GM19455 (cell line): ENCODE measurements around the gene MEMO1.
"Not testable (repeated sequence)": the region's sequence is repeated elsewhere in the genome, so short reads cannot be mapped to it uniquely, and the experiment has no call there.

Experiments used
- ATAC-seq: cut with Tn5 transposase; IDR thresholded peaks from one replicate; pipeline ENCODE4 v1.9.1; 2021; ENCODE audit not compliant: unreplicated experiment

MEMO1 gene

GRCh38 chr2:31958140-31958717, 52.6 kb downstream of the MEMO1 start:
- no peak for ATAC-seq

GRCh38 chr2:31957354-31958139, 53.3 kb downstream of the MEMO1 start:
- peak; percentile 33 for ATAC-seq

GRCh38 chr2:31956934-31957333, 53.9 kb downstream of the MEMO1 start:
- peak; percentile 74 for ATAC-seq

GRCh38 chr2:31956312-31956711, 54.5 kb downstream of the MEMO1 start:
- no peak for ATAC-seq

GRCh38 chr2:31953095-31953494, 57.7 kb downstream of the MEMO1 start:
- ATAC-seq = not testable (repeated sequence)

GRCh38 chr2:31950946-31951562, 59.8 kb downstream of the MEMO1 start:
- no peak for ATAC-seq

- ATAC-seq = no peak
These were observed 62.9 kb downstream of the MEMO1 start for GRCh38 chr2:31947871-31948270.

GRCh38 chr2:31946838-31947237, 64.0 kb downstream of the MEMO1 start:
- no peak for ATAC-seq

- no peak for ATAC-seq
These were observed 65.3 kb downstream of the MEMO1 start for GRCh38 chr2:31945572-31945935.

- no peak for ATAC-seq
These were observed 65.8 kb downstream of the MEMO1 start for GRCh38 chr2:31944828-31945571.

GRCh38 chr2:31943636-31944225, 67.1 kb downstream of the MEMO1 start:
- no peak for ATAC-seq

- no peak for ATAC-seq
These were observed 69.9 kb downstream of the MEMO1 start for GRCh38 chr2:31940920-31941319.

- ATAC-seq = no peak
These were observed 73.1 kb downstream of the MEMO1 start for GRCh38 chr2:31937741-31938140.

GRCh38 chr2:31935370-31935769, 75.4 kb downstream of the MEMO1 start:
- ATAC-seq = no peak

- no peak for ATAC-seq
These were observed 77.7 kb downstream of the MEMO1 start for GRCh38 chr2:31933066-31933465.

- no peak for ATAC-seq
These were observed 78.2 kb downstream of the MEMO1 start for GRCh38 chr2:31932589-31932988.

- no peak for ATAC-seq
These were observed 78.9 kb downstream of the MEMO1 start for GRCh38 chr2:31931916-31932315.

GRCh38 chr2:31925517-31925916, 85.3 kb downstream of the MEMO1 start:
- no peak for ATAC-seq

GRCh38 chr2:31923662-31924061, 87.1 kb downstream of the MEMO1 start:
- no peak for ATAC-seq

- no peak for ATAC-seq
These were observed 88.0 kb downstream of the MEMO1 start for GRCh38 chr2:31922542-31923408.
